ENCODE results near the gene PUS1.

PUS1 gene

DNA sequence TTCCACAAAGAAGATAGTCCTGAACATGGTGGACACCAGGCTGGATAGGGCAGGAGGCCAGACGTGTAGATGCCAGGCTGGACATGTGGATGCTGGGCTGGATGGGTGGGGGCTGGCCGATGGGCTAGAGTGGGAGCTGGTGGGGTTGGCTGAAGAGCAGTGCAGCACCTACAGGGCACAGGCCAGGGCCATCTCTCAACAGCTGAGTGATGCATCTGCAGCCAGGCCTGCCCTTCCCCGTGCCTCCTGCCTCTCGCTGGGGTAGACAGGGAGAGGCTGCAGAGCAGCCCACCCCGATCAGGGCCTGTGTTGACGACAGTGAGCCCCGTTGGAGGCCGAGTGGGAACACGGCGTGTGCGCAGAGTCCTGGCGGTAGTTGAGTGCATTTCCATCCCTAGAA is 59.9 kb downstream of the PUS1 start:
- TF ChIP-seq ZFX (IDR thresholded peaks at IDR 0.05) (no peak), CTCF (conservative IDR thresholded peaks at IDR 0.05) (no peak)
- no peak overlapping the region for H3K27ac ChIP-seq

- no peak for TF ChIP-seq CTCF (conservative IDR thresholded peaks at IDR 0.05)
- TF ChIP-seq ZFX (IDR thresholded peaks at IDR 0.05): no peak
- no peak overlapping the region for H3K27ac ChIP-seq
These were observed 61.2 kb downstream of the PUS1 start for GRCh38 chr12:131990066-131990979.

DNA sequence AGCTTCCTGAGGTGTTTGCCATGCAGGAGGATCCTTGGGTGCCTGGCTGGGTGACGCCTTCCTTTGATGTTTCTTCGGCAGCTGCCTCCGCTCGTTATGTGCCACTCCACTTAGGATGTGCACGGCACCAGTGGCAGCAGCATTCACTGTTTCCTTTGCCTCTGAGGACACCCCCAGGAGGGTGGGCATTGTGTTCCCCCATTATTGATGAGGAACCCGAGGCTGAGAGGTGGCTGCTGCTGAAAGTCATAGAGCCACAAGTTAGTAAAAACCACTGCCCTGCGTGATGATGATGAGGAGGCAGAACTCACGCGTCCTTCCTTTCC is 61.9 kb downstream of the PUS1 start:
- H3K27ac ChIP-seq: no peak overlapping the region
- no peak for TF ChIP-seq CTCF (conservative IDR thresholded peaks at IDR 0.05)
- no peak for TF ChIP-seq ZFX (IDR thresholded peaks at IDR 0.05)

GRCh38 chr12:131991816-131992430 is 62.8 kb downstream of the PUS1 start:
- H3K27ac ChIP-seq: no peak overlapping the region
- TF ChIP-seq ZFX (IDR thresholded peaks at IDR 0.05) (no peak), CTCF (conservative IDR thresholded peaks at IDR 0.05) (no peak)

GRCh38 chr12:131994589-131994988 is 65.5 kb downstream of the PUS1 start:
- no peak overlapping the region for H3K27ac ChIP-seq
- TF ChIP-seq ZFX (IDR thresholded peaks at IDR 0.05): no peak
- no peak for TF ChIP-seq CTCF (conservative IDR thresholded peaks at IDR 0.05)

Measured in C4-2B (cell line).